SK-N-SH treated with all-trans-retinoic acid at 6 μM for 48 hours (cell line): ENCODE results near the gene WNT7A.

Source experiments
- ATAC-seq: fragments of 200-7000 bp; cut with Tn5 transposase; 3 replicates; pipeline ENCODE4 v1.9.1; 2020; ENCODE audit warnings: mild to moderate bottlenecking, moderate library complexity
- ARNTL ChIP-seq: fragments of 450-650 bp; formaldehyde crosslinking; IDR thresholded peaks from 2 replicates; pipeline ENCODE4 v1.5.0; 2020; ENCODE audit warnings: low read depth, mild to moderate bottlenecking, moderate library complexity, borderline replicate concordance
- BACH2 ChIP-seq: fragments of 250-450 bp; sonication (Bioruptor Pico); IDR thresholded peaks from 2 replicates; pipeline ENCODE4 v1.9.0; 2021; ENCODE audit warnings: mild to moderate bottlenecking, borderline replicate concordance
- CREB5 ChIP-seq: fragments of 250-450 bp; sonication (Bioruptor Pico); IDR thresholded peaks from 2 replicates; pipeline ENCODE4 v1.5.1; 2020; ENCODE audit warnings: low read depth, mild to moderate bottlenecking, moderate library complexity
- CSDC2 ChIP-seq: fragments of 250-450 bp; sonication (Bioruptor Pico); IDR thresholded peaks from 2 replicates; pipeline ENCODE4 v1.5.0; 2020; ENCODE audit warnings: mild to moderate bottlenecking, moderate library complexity
- CSRNP3 ChIP-seq: fragments of 250-450 bp; sonication (Bioruptor Pico); IDR thresholded peaks from 2 replicates; pipeline ENCODE4 v1.5.1; 2021; ENCODE audit warnings: mild to moderate bottlenecking, moderate library complexity
- GLIS3 ChIP-seq: fragments of 250-450 bp; sonication (Bioruptor Pico); IDR thresholded peaks from 2 replicates; pipeline ENCODE4 v1.5.0; 2020; ENCODE audit warnings: mild to moderate bottlenecking, moderate library complexity
- ISL1 ChIP-seq: fragments of 250-450 bp; sonication (Bioruptor Pico); IDR thresholded peaks from 2 replicates; pipeline ENCODE4 v2.1.2; 2022; ENCODE audit warnings: mild to moderate bottlenecking, moderate library complexity
- PATZ1 ChIP-seq: fragments of 250-450 bp; sonication (Bioruptor Pico); IDR thresholded peaks from 2 replicates; pipeline ENCODE4 v1.8.0; 2020; ENCODE audit warnings: mild to moderate bottlenecking, moderate library complexity, borderline replicate concordance
- PPARA ChIP-seq: fragments of 250-450 bp; sonication (Bioruptor Pico); IDR thresholded peaks from 2 replicates; pipeline ENCODE4 v1.5.0; 2020; ENCODE audit warnings: mild to moderate bottlenecking, borderline replicate concordance
- RARB ChIP-seq: fragments of 250-450 bp; sonication (Bioruptor Pico); IDR thresholded peaks from 2 replicates; pipeline ENCODE4 v1.8.0; 2021; ENCODE audit warnings: mild to moderate bottlenecking, moderate library complexity
- SNAI2 ChIP-seq: fragments of 250-450 bp; sonication (Bioruptor Pico); IDR thresholded peaks from 2 replicates; pipeline ENCODE4 v1.5.0; 2020; ENCODE audit warnings: mild to moderate bottlenecking, moderate library complexity
- TCF4 ChIP-seq: fragments of 250-450 bp; sonication (Bioruptor Pico); IDR thresholded peaks from 2 replicates; pipeline ENCODE4 v1.8.0; 2021; ENCODE audit warnings: mild to moderate bottlenecking, moderate library complexity, borderline replicate concordance
- TOX ChIP-seq: fragments of 250-450 bp; sonication (Bioruptor Pico); IDR thresholded peaks from 2 replicates; pipeline ENCODE4 v1.8.0; 2021; ENCODE audit warnings: mild to moderate bottlenecking, moderate library complexity, borderline replicate concordance
- TSHZ2 ChIP-seq: fragments of 250-450 bp; sonication (Bioruptor Pico); IDR thresholded peaks from 2 replicates; pipeline ENCODE4 v1.5.0; 2020; ENCODE audit warnings: mild to moderate bottlenecking, moderate library complexity
- ZC3H10 ChIP-seq: fragments of 250-450 bp; sonication (Bioruptor Pico); IDR thresholded peaks from 2 replicates; pipeline ENCODE4 v1.5.1; 2021; ENCODE audit warnings: mild to moderate bottlenecking, moderate library complexity
- ZFP3 ChIP-seq: fragments of 250-450 bp; sonication (Bioruptor Pico); IDR thresholded peaks from 2 replicates; pipeline ENCODE4 v1.5.0; 2020; ENCODE audit warnings: mild to moderate bottlenecking, moderate library complexity
- ZFP30 ChIP-seq: fragments of 450-650 bp; formaldehyde crosslinking; IDR thresholded peaks from 2 replicates; pipeline ENCODE4 v1.5.0; 2022; ENCODE audit warnings: mild to moderate bottlenecking, moderate library complexity
- ZNF565 ChIP-seq: fragments of 450-650 bp; formaldehyde crosslinking; conservative IDR thresholded peaks from 2 replicates; pipeline ENCODE4 v1.5.0; 2020; ENCODE audit warnings: low read depth, mild to moderate bottlenecking, moderate library complexity
- ZNF70 ChIP-seq: fragments of 450-650 bp; formaldehyde crosslinking; IDR thresholded peaks from 2 replicates; pipeline ENCODE4 v1.5.0; 2020; ENCODE audit warnings: mild to moderate bottlenecking, moderate library complexity
- ZNF8 ChIP-seq: fragments of 450-650 bp; formaldehyde crosslinking; IDR thresholded peaks from 2 replicates; pipeline ENCODE4 v1.5.0; 2020; ENCODE audit warnings: mild to moderate bottlenecking, moderate library complexity

Gene WNT7A

GRCh38 chr3:13892304-13892703, 12.4 kb upstream of the WNT7A start (continued):
- TF ChIP-seq CREB5 (CRISPR knock-in tag): no peak
- TF ChIP-seq GLIS3 (CRISPR knock-in tag): no peak
- no peak for TF ChIP-seq ISL1 (CRISPR knock-in tag)
- TF ChIP-seq ZC3H10 (CRISPR knock-in tag): no peak
- no peak for TF ChIP-seq TOX (CRISPR knock-in tag)
- no peak for TF ChIP-seq ZFP30 (CRISPR knock-in tag)

- ATAC-seq: no peak
Measured at GRCh38 chr3:13891492-13892073, 11.7 kb upstream of the WNT7A start.

More at GRCh38 chr3:13891492-13892073, 11.7 kb upstream of the WNT7A start:
- TF ChIP-seq ARNTL (CRISPR knock-in tag) (no peak), TCF4 (no peak), ZFP3 (CRISPR knock-in tag) (no peak), BACH2 (CRISPR knock-in tag) (no peak), PATZ1 (no peak), SNAI2 (no peak), CREB5 (CRISPR knock-in tag) (no peak), GLIS3 (CRISPR knock-in tag) (no peak), ZNF565 (no peak), CSRNP3 (CRISPR knock-in tag) (no peak), ZFP30 (CRISPR knock-in tag) (no peak), CSDC2 (no peak), RARB (CRISPR knock-in tag) (no peak), TSHZ2 (no peak), ZC3H10 (CRISPR knock-in tag) (no peak), ISL1 (CRISPR knock-in tag) (no peak), ZNF70 (CRISPR knock-in tag) (no peak), ZNF8 (CRISPR knock-in tag) (no peak), PPARA (CRISPR knock-in tag) (no peak)
- TF ChIP-seq, all 23 proteins: peak for 0
